ENCODE data around the gene DEAF1.

Gene DEAF1

GRCh38 chr11:614623-615503 is 80.2 kb downstream of the DEAF1 start:
- DNase-seq (ENCODE audit: low read depth in 1 of 2, low spot score in 1 of 2): no peak

- DNase-seq (ENCODE audit: low read depth in 1 of 2, low spot score in 1 of 2): no peak
Observed at GRCh38 chr11:614021-614622, 80.9 kb downstream of the DEAF1 start.

- DNase-seq (ENCODE audit: low read depth in 1 of 2, low spot score in 1 of 2): peak; percentile 55 to 75
Observed at GRCh38 chr11:613369-613968, 81.6 kb downstream of the DEAF1 start.

GRCh38 chr11:612961-613300 is 82.1 kb downstream of the DEAF1 start:
- DNase-seq (ENCODE audit: low read depth in 1 of 2, low spot score in 1 of 2): no peak

- DNase-seq (ENCODE audit: low read depth in 1 of 2, low spot score in 1 of 2): no peak
Observed at GRCh38 chr11:612201-612960, 82.6 kb downstream of the DEAF1 start.

- no peak for DNase-seq (ENCODE audit: low read depth in 1 of 2, low spot score in 1 of 2)
Observed at GRCh38 chr11:611001-611996, 83.7 kb downstream of the DEAF1 start.

GRCh38 chr11:610146-610801 is 84.7 kb downstream of the DEAF1 start:
- no peak for DNase-seq (ENCODE audit: low read depth in 1 of 2, low spot score in 1 of 2)

- DNase-seq (ENCODE audit: low read depth in 1 of 2, low spot score in 1 of 2): no peak
Observed at GRCh38 chr11:609341-609811, 85.6 kb downstream of the DEAF1 start.

- no peak for DNase-seq (ENCODE audit: low read depth in 1 of 2, low spot score in 1 of 2)
Observed at GRCh38 chr11:608791-609251, 86.2 kb downstream of the DEAF1 start.

GRCh38 chr11:607971-608659 is 86.9 kb downstream of the DEAF1 start:
- no peak for DNase-seq (ENCODE audit: low read depth in 1 of 2, low spot score in 1 of 2)

- no peak for DNase-seq (ENCODE audit: low read depth in 1 of 2, low spot score in 1 of 2)
Observed at GRCh38 chr11:607020-607780, 87.8 kb downstream of the DEAF1 start.

GRCh38 chr11:606245-606644 is 88.8 kb downstream of the DEAF1 start:
- DNase-seq (ENCODE audit: low read depth in 1 of 2, low spot score in 1 of 2): no peak

- DNase-seq (ENCODE audit: low read depth in 1 of 2, low spot score in 1 of 2): no peak
Observed at GRCh38 chr11:605286-606129, 89.5 kb downstream of the DEAF1 start.

GRCh38 chr11:603154-603553 is 91.9 kb downstream of the DEAF1 start:
- no peak for DNase-seq (ENCODE audit: low read depth in 1 of 2, low spot score in 1 of 2)

GRCh38 chr11:601573-602245 is 93.3 kb downstream of the DEAF1 start:
- DNase-seq (ENCODE audit: low read depth in 1 of 2, low spot score in 1 of 2): no peak

GRCh38 chr11:598005-598680 is 96.9 kb downstream of the DEAF1 start:
- no peak for DNase-seq (ENCODE audit: low read depth in 1 of 2, low spot score in 1 of 2)
